Panc1 (cell line): ENCODE data around the gene NUAK2. TPM values are rescaled to one million over a fixed set of nuclear protein-coding genes. Genes with fewer than 3 reads are reported as not detected.

Experiments
- ATAC-seq: fragments of 200-7000 bp; cut with Tn5 transposase; 2 replicates; pipeline ENCODE4 v1.9.1; 2020; ENCODE audit warnings: mild to moderate bottlenecking, moderate library complexity
- BruUV-seq: library from RNA; stranded (reverse); fragments of 400-500 nt; replicated peaks from 2 replicates; lab custom pipeline; 2021; lab: Mats Ljungman, UMichigan
- CTCF ChIA-PET: fragments of 300-600 bp; sonication (Branson Sonifier 250); formaldehyde crosslinking; loops from one replicate; lab custom pipeline; 2022; ENCODE audit warnings: antibody characterized with exemption; lab: Charles Lee
- POLR2A ChIA-PET: fragments of 300-600 bp; sonication (Branson Sonifier 250); formaldehyde crosslinking; loops from one replicate; lab custom pipeline; 2022; ENCODE audit warnings: antibody characterized with exemption; lab: Charles Lee
- DNase-seq: peaks from one replicate; pipeline ENCODE4 v3.0.0-alpha.2; 2010; ENCODE audit warnings: low read depth, low spot score
- H3K27ac ChIP-seq: 2 replicates; pipeline ENCODE4 v1.5.1; 2011; ENCODE audit warnings: mild to moderate bottlenecking, low read length, inconsistent platforms
- H3K27me3 ChIP-seq: fragments of 200-500 bp; sonication (Bioruptor generic); 2 replicates; pipeline ENCODE4 v1.6.0; 2014; ENCODE audit warnings: low read length, inconsistent platforms; ENCODE audit not compliant: control insufficient read depth, insufficient read depth
- H3K36me3 ChIP-seq: fragments of 200-500 bp; sonication (Bioruptor generic); 2 replicates; pipeline ENCODE4 v1.5.1; 2014; ENCODE audit warnings: inconsistent platforms, mild to moderate bottlenecking, low read length, moderate library complexity; ENCODE audit not compliant: control insufficient read depth, insufficient read depth
- H3K4me1 ChIP-seq: 2 replicates; pipeline ENCODE4 v1.5.1; 2011; ENCODE audit warnings: inconsistent platforms, mild to moderate bottlenecking, low read length, moderate library complexity; ENCODE audit not compliant: control insufficient read depth, insufficient read depth
- H3K4me3 ChIP-seq, 2 experiments: 2 replicates each; pipeline ENCODE4 v1.5.1; 2011 to 2012; ENCODE audit warnings: low read depth in 2 of 2, low read length in 2 of 2, mild to moderate bottlenecking in 2 of 2, inconsistent platforms in 1 of 2, moderate library complexity in 1 of 2
- H3K9me3 ChIP-seq: fragments of 200-500 bp; sonication (Bioruptor generic); 2 replicates; pipeline ENCODE4 v1.5.1; 2014; ENCODE audit warnings: low read depth, mild to moderate bottlenecking, inconsistent platforms, low read length, moderate library complexity; ENCODE audit not compliant: control insufficient read depth, insufficient read depth
- CTCF ChIP-seq: fragments of 450-650 bp; IDR thresholded peaks from 2 replicates; pipeline ENCODE4 v1.5.1; 2017; ENCODE audit warnings: mild to moderate bottlenecking
- POLR2AphosphoS5 ChIP-seq: IDR thresholded peaks from 2 replicates; pipeline ENCODE4 v1.6.1; 2012; ENCODE audit warnings: mild to moderate bottlenecking, low read depth, low read length, moderate library complexity
- REST ChIP-seq, 2 experiments: IDR thresholded peaks; 2 replicates each; pipeline ENCODE4 v1.6.1; 2011 to 2012; ENCODE audit warnings: low read depth in 2 of 2, control low read depth in 1 of 2, low read length in 1 of 2, mild to moderate bottlenecking in 1 of 2, moderate library complexity in 1 of 2; ENCODE audit not compliant: insufficient read depth in 1 of 2
- SIN3A ChIP-seq: IDR thresholded peaks from 2 replicates; pipeline ENCODE4 v1.6.1; 2012; ENCODE audit warnings: low read depth, mild to moderate bottlenecking, low read length, moderate library complexity, borderline replicate concordance; ENCODE audit not compliant: insufficient read depth
- TCF7L2 ChIP-seq: IDR thresholded peaks from 2 replicates; pipeline ENCODE4 v1.6.1; 2011; ENCODE audit warnings: mild to moderate bottlenecking, low read depth, low read length, inconsistent platforms
- in situ Hi-C: cut with HindIII; loops from 2 replicates; pipeline ENCODE4 v1.10.0; 2016; ENCODE audit warnings: low sequenced_read_pairs, low pct_unique_long_range_greater_than_20kb
- intact Hi-C: fragments of 100-400 bp; cut with micrococcal nuclease; formaldehyde crosslinking; loops from one replicate; pipeline ENCODE4 v1.10.0; 2022; ENCODE audit not compliant: unreplicated experiment
- total RNA-seq: library from RNA; stranded (reverse); gene quantifications from one replicate; pipeline ENCODE4 v1.2.1, GENCODE V29; 2021; ENCODE audit not compliant: unreplicated experiment

The NUAK2 gene
- total RNA-seq, 1 experiment from 2014 or later: 17.4 TPM

DNA sequence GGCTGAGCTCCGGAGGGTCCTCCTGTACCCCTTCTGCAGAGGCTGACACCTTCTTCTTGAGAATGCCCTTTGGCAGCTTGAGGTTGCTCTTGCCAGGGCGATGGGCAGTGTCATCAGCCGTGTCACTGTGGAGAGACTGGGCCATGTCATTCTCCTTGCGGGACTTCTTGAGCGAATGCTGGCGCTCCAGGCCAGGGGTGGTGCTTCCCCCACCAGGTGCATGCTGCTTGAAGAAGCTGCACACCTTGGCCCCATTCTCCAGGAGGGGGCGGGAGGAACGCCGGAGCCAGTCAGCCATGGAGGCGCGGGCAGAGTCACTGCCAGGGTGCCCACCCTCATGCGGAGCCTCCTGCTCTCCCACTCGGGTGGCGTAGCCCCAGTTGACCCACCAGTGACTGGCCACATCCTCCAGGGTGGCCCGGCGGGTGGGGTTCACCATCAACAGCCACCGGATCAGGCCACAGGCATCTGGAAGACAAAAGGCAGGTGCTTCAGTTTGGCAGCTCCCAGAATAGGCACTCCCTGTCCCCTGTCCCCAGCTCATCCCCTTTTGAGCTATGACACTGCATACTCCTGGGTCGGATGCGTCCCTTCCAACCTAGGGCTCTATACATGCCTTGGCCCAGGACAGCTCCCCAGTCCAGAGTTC lies 17.4 kb downstream of the NUAK2 start:
- Histone ChIP-seq H3K27me3 (no peaks in the 10 kb centered on the region), H3K9me3 (no peaks in the 10 kb centered on the region), H3K4me1 (peaks cover 46% of the 10 kb centered on the region), H3K36me3 (peaks cover 4% of the 10 kb centered on the region), H3K4me3 (no peak overlapping the region), H3K27ac (peak overlapping the region; percentile 52; the same call in 1 of the 2 replicates)
- no TSS peak for BruUV-seq
- ChIA-PET CTCF (interaction anchor here (0.7 kb wide), 1 partner anchor 75 kb away, joined by 6 read pairs; no protein-coding TSS in a partner anchor), POLR2A (no interaction called here)
- TF ChIP-seq CTCF: no peak
- no peak for TF ChIP-seq TCF7L2
- no peak for TF ChIP-seq REST (IDR thresholded peaks at IDR 0.05; ENCODE audit: insufficient read depth in 1 of 2, low read depth in 2 of 2, low read length in 1 of 2)
- no peak for TF ChIP-seq SIN3A
- TF ChIP-seq POLR2AphosphoS5: no peak
- in situ Hi-C loops: no loop called here
- intact Hi-C loops: no loop called here
- no peak for DNase-seq
- no peak for ATAC-seq

DNA sequence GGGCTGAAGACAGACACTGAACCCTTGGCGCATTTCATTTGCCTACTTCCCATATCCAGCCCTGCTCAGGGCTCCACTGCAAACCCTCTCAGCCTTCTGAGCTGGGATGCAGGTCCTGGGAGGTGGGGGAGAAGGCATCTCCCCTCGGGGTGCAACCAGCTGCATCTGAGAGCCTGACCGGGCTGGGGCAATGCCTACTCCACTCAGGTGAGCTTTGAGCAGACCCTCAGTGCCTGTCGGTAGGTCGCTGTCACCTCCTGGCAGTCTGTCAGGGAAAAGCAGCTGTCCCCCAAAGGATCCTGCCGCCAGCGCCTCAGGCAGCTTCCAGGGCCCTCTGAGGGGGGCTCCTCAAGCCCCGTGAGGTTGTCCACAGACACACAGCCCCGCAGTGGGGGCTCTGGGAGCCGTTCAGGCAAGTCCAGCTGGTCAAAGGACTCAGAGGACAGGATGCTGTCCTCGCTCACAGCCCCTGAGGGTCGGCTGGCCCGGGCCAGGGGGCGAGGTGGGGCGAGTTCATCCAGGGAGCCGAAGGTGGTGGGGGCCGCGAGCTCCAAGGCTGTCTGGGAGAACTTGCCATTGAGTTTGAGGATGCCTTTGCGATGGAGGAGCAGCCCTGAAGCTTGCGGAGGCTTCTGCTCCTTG lies 18.2 kb downstream of the NUAK2 start:
- ChIA-PET CTCF (interaction anchor here (0.7 to 1.2 kb wide), 2 partner anchors 16 to 74 kb away, joined by 4 to 6 read pairs; no protein-coding TSS in a partner anchor), POLR2A (no interaction called here)
- no peak overlapping the region for H3K4me3 ChIP-seq
- H3K4me1 ChIP-seq: peaks cover 52% of the 10 kb centered on the region
- intact Hi-C loops: no loop called here
- in situ Hi-C loops: no loop called here
- ATAC-seq (no peak), DNase-seq (no peak)
- H3K36me3 ChIP-seq: peaks cover 4% of the 10 kb centered on the region
- peak overlapping the region; percentile 58 for H3K27ac ChIP-seq
- TF ChIP-seq CTCF (no peak), SIN3A (no peak), REST (IDR thresholded peaks at IDR 0.05; ENCODE audit: insufficient read depth in 1 of 2, low read depth in 2 of 2, low read length in 1 of 2) (no peak), POLR2AphosphoS5 (no peak; the same call in 1 of the 2 replicates), TCF7L2 (no peak)
- no peaks in the 10 kb centered on the region for H3K9me3 ChIP-seq
- H3K27me3 ChIP-seq: no peaks in the 10 kb centered on the region
- no TSS peak for BruUV-seq
